Esophagus squamous epithelium (tissue), 5 donors: ENCODE measurements around the gene FBN3. TPM values are rescaled to one million over a fixed set of nuclear protein-coding genes. Genes with fewer than 3 reads are reported as not detected.
"Not testable (repeated sequence)": the region's sequence is repeated elsewhere in the genome, so short reads cannot be mapped to it uniquely, and the experiment has no call there.

Experiments used
- DNase-seq: peaks from one replicate; lab custom pipeline; 2025; lab: John Stamatoyannopoulos, UW
- H3K27ac ChIP-seq, 4 donors: fragments of 200-600 bp; sonication (generic); one replicate each; pipeline ENCODE4 v1.5.1; 2016 to 2019; ENCODE audit warnings: mild to moderate bottlenecking in 1 of 4
- H3K27me3 ChIP-seq, 4 donors: fragments of 200-600 bp; sonication (generic); 1 replicate in 3 of 4; 2 replicates in 1 of 4; pipeline versions ENCODE4 v1.5.1 to v1.6.0; 2017 to 2021; ENCODE audit warnings: antibody characterized with exemption in 1 of 4
- H3K36me3 ChIP-seq, 3 donors: fragments of 200-600 bp; sonication (generic); one replicate each; pipeline ENCODE4 v1.5.1; 2016 to 2019
- H3K4me1 ChIP-seq, 3 donors: fragments of 200-600 bp; sonication (generic); one replicate each; pipeline ENCODE4 v1.5.1; 2017 to 2019
- H3K4me3 ChIP-seq, 4 donors: fragments of 200-600 bp; sonication (generic); 1 replicate in 3 of 4; 2 replicates in 1 of 4; pipeline ENCODE4 v1.5.1; 2016 to 2019; ENCODE audit warnings: mild to moderate bottlenecking in 2 of 4, moderate library complexity in 1 of 4
- H3K9me3 ChIP-seq, 3 donors: fragments of 200-600 bp; sonication (generic); one replicate each; pipeline ENCODE4 v1.5.1; 2016 to 2019
- CTCF ChIP-seq, 6 experiments: fragments of 450-650 bp in 4 of 6; fragments of 200-600 bp in 2 of 6; sonication (generic) in 2 of 6; IDR thresholded peaks; one replicate each; pipeline ENCODE4 v1.5.1; 2016 to 2019; ENCODE audit warnings: antibody characterized with exemption in 6 of 6, mild to moderate bottlenecking in 4 of 6, moderate library complexity in 4 of 6
- POLR2A ChIP-seq, 4 donors: fragments of 450-650 bp; IDR thresholded peaks; one replicate each; pipeline ENCODE4 v1.6.1; 2017; ENCODE audit warnings: antibody characterized with exemption in 4 of 4, mild to moderate bottlenecking in 4 of 4, moderate library complexity in 3 of 4
- WGBS, 2 donors: methylation state at CpG; one replicate each; pipeline ENCODE4 v1.1.5; 2018; 5-methylcytosine and 5-hydroxymethylcytosine counted together
- intact Hi-C: fragments of 100-400 bp; cut with DNase I; formaldehyde crosslinking; loops from one replicate; pipeline ENCODE4 v1.15.0; 2022
- total RNA-seq, 4 donors: library from RNA; depleted of rRNA; stranded (reverse); fragments of >200 nt; gene quantifications; one replicate each; pipeline ENCODE4 v1.1.0, GENCODE V29; 2016
- donor health status: DM: yes; HTN: yes; CAD: no.

The FBN3 gene
- total RNA-seq, 4 donors from 2014 or later, result 0.09 TPM; not detected in 3

DNA sequence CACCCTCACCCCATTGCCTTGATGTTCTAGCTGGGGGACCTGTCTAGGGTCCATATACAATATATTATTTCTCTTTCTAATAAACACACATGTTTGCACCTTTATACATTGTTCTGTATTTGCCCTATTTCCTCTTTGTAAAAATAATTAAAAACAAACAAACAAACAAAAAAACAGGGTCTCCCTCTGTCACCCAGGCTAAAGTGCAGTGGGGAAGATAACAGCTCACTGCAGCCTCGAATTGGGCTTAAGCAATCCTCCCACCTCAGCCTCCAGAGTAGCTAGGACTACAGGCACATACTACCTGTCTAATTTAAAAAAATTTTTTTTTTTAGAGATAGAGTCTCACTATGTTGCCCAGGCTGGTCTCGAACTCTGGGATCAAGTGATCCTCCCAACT is 5.9 kb upstream of the FBN3 start:
- H3K4me3 ChIP-seq, result no peak overlapping the region
- peaks cover 0 to 39% (median 0%) of the 10 kb centered on the region in 4 donors for H3K27me3 ChIP-seq
- WGBS, 2 donors, result 47% methylated on average over 2 of the region's 2 CpGs
- peaks cover 8 to 9% (median 8%) of the 10 kb centered on the region in 3 donors for H3K4me1 ChIP-seq
- H3K36me3 ChIP-seq, result no peaks in the 10 kb centered on the region
- H3K27ac ChIP-seq, result no peak overlapping the region
- DNase-seq, result no peak
- intact Hi-C loops, result loop anchor here (5.0 kb wide), 1 partner anchor 97 kb away; no protein-coding TSS in a partner anchor
- TF ChIP-seq CTCF (IDR thresholded peaks at IDR 0.05) (no peak), POLR2A (IDR thresholded peaks at IDR 0.05) (no peak)
- no peaks in the 10 kb centered on the region for H3K9me3 ChIP-seq

GRCh38 chr19:8154014-8154413 is 4.6 kb upstream of the FBN3 start:
- H3K9me3 ChIP-seq, H3K27ac ChIP-seq, H3K36me3 ChIP-seq, DNase-seq, H3K4me3 ChIP-seq, intact Hi-C loops: not testable (repeated sequence)
- peak in 1 of 6 experiments; percentile 11 for TF ChIP-seq CTCF (IDR thresholded peaks at IDR 0.05)
- H3K4me1 ChIP-seq, result peaks cover 8 to 18% (median 16%) of the 10 kb centered on the region in 3 donors
- H3K27me3 ChIP-seq, result peaks cover 0 to 52% (median 5%) of the 10 kb centered on the region in 4 donors
- WGBS, 2 donors, result 42 to 69% methylated on average over 2 to 10 of the region's 10 CpGs

DNA sequence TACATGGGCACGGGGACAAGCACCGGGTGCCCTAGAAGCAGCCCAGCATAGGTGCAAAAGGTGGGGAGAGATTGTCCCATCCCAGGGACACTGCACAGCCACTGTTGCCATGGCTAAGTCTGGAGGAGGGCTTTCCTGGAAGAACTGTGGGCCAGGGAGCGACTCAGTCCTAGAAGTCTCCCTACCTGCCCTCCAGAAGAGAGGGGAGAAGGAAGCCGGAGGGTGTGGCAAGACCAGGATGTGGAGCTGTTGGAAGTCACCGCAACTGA is 2.3 kb upstream of the FBN3 start:
- H3K27me3 ChIP-seq, result peaks cover 10 to 76% (median 17%) of the 10 kb centered on the region in 4 donors
- no peaks in the 10 kb centered on the region for H3K9me3 ChIP-seq
- no peak overlapping the region for H3K4me3 ChIP-seq
- no peak overlapping the region for H3K27ac ChIP-seq
- no peaks in the 10 kb centered on the region for H3K36me3 ChIP-seq
- 0 to 28% methylated on average over 1 to 4 of the region's 5 CpGs for WGBS, 2 donors
- TF ChIP-seq POLR2A (IDR thresholded peaks at IDR 0.05) (no peak), CTCF (IDR thresholded peaks at IDR 0.05) (no peak)
- H3K4me1 ChIP-seq, result peaks cover 13 to 29% (median 21%) of the 10 kb centered on the region in 3 donors
- DNase-seq, result no peak
- intact Hi-C loops, result no loop called here

GRCh38 chr19:8150998-8151766 is 1.8 kb upstream of the FBN3 start:
- Histone ChIP-seq H3K27me3 (peaks cover 10 to 81% (median 17%) of the 10 kb centered on the region in 4 donors), H3K36me3 (no peaks in the 10 kb centered on the region), H3K4me1 (peaks cover 13 to 29% (median 21%) of the 10 kb centered on the region in 3 donors), H3K9me3 (no peaks in the 10 kb centered on the region), H3K4me3 (no peak overlapping the region), H3K27ac (no peak overlapping the region)
- no peak for DNase-seq
- intact Hi-C loops, result no loop called here
- 58 to 70% methylated on average over 7 to 14 of the region's 15 CpGs for WGBS, 2 donors
- no peak for TF ChIP-seq CTCF (IDR thresholded peaks at IDR 0.05)
- TF ChIP-seq POLR2A (IDR thresholded peaks at IDR 0.05), result no peak

GRCh38 chr19:8150178-8150865 is 930 bp upstream of the FBN3 start:
- H3K4me1 ChIP-seq, result peaks cover 13 to 29% (median 21%) of the 10 kb centered on the region in 3 donors
- no peak overlapping the region for H3K27ac ChIP-seq
- H3K27me3 ChIP-seq, result peaks cover 10 to 89% (median 19%) of the 10 kb centered on the region in 4 donors
- no peak for TF ChIP-seq POLR2A (IDR thresholded peaks at IDR 0.05)
- no peak for TF ChIP-seq CTCF (IDR thresholded peaks at IDR 0.05)
- intact Hi-C loops, result no loop called here
- no peaks in the 10 kb centered on the region for H3K36me3 ChIP-seq
- no peak for DNase-seq
- H3K9me3 ChIP-seq, result no peaks in the 10 kb centered on the region
- no peak overlapping the region for H3K4me3 ChIP-seq
- 90 to 92% methylated on average over 4 to 6 of the region's 6 CpGs for WGBS, 2 donors
